ENCODE results near the gene SPATA17.

Gene SPATA17

DNA sequence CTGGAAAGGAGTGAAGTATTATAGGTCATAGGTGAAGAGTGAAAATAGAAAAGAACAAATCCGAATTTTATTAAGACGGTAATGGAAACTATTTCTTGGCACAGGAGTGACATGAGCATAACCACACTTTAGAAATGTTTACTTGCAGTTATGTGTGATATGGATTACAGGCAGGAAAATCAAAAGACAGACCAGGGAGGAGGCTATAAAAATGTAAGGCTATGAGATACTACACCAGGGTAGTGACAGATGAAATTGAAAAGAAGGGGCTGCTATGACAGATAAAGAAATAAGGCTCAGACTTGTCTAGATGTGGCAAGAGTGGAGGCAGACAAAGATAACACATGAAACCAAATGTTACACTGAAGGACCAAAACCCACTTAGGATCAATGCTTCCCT is 32.0 kb upstream of the SPATA17 start:
- Histone ChIP-seq H3K4me3 (replicated peaks; ENCODE audit: low read depth, low read length) (no peak overlapping the region), H3K27me3 (replicated peaks; ENCODE audit: control insufficient read depth, insufficient read depth, low read length) (no peaks in the 10 kb centered on the region), H3K36me3 (ENCODE audit: control insufficient read depth, insufficient read depth, low read length) (no peaks in the 10 kb centered on the region; the same call in 1 of the 2 replicates)
- TF ChIP-seq, protein P1, sequence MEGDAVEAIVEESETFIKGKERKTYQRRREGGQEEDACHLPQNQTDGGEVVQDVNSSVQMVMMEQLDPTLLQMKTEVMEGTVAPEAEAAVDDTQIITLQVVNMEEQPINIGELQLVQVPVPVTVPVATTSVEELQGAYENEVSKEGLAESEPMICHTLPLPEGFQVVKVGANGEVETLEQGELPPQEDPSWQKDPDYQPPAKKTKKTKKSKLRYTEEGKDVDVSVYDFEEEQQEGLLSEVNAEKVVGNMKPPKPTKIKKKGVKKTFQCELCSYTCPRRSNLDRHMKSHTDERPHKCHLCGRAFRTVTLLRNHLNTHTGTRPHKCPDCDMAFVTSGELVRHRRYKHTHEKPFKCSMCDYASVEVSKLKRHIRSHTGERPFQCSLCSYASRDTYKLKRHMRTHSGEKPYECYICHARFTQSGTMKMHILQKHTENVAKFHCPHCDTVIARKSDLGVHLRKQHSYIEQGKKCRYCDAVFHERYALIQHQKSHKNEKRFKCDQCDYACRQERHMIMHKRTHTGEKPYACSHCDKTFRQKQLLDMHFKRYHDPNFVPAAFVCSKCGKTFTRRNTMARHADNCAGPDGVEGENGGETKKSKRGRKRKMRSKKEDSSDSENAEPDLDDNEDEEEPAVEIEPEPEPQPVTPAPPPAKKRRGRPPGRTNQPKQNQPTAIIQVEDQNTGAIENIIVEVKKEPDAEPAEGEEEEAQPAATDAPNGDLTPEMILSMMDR (IDR thresholded peaks at IDR 0.05; ENCODE audit: insufficient read depth, low read length, poor library complexity, severe bottlenecking): no peak
- no peak for DNase-seq (ENCODE audit: extremely low read depth, insufficient read length)

DNA sequence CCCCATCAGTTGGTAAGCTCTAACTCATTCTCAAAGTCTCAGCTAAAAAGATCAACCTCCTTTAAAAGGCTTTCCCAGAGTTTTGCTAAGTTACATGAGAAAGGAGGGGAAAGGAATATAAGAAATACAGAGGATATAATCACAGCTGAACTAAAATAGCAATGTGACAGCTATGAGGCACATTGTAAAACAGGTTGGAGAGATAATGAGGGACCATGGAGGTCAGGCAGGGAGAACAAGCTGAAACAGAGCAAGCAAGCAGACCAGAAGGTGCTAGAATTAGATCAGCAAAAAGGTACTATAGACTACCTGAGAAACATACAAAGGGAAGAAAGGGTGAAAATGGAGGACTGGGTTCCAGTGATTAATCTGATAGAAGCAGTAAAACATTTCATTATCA is 28.8 kb upstream of the SPATA17 start:
- no peak for DNase-seq (ENCODE audit: extremely low read depth, insufficient read length)
- TF ChIP-seq, protein P1 (IDR thresholded peaks at IDR 0.05; ENCODE audit: insufficient read depth, low read length, poor library complexity, severe bottlenecking): no peak
- no peaks in the 10 kb centered on the region for H3K36me3 ChIP-seq (ENCODE audit: control insufficient read depth, insufficient read depth, low read length)
- no peaks in the 10 kb centered on the region for H3K27me3 ChIP-seq (replicated peaks; ENCODE audit: control insufficient read depth, insufficient read depth, low read length)
- no peak overlapping the region for H3K4me3 ChIP-seq (replicated peaks; ENCODE audit: low read depth, low read length)

DNA sequence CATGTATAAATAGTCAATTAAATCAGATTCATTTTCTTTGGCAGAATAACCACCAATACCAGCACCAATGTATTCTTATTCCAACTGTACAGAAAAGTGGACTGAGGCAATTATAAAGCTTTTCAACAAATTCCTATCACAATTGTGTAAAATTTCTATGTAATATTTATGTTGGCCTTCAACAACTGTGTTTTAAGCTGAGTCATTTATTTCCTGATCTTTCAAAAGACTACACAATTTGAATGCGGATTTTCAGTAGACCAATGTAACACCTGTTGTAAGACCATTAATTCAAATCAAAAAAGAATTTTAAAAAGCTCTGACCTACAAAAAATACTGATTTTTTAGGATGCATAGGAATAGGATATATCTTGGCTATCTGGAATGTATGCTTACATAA is 25.8 kb upstream of the SPATA17 start:
- no peak overlapping the region for H3K4me3 ChIP-seq (replicated peaks; ENCODE audit: low read depth, low read length)
- DNase-seq (ENCODE audit: extremely low read depth, insufficient read length): no peak
- H3K27me3 ChIP-seq (replicated peaks; ENCODE audit: control insufficient read depth, insufficient read depth, low read length): no peaks in the 10 kb centered on the region
- no peaks in the 10 kb centered on the region for H3K36me3 ChIP-seq (ENCODE audit: control insufficient read depth, insufficient read depth, low read length)
- TF ChIP-seq, protein P1 (IDR thresholded peaks at IDR 0.05; ENCODE audit: insufficient read depth, low read length, poor library complexity, severe bottlenecking): no peak

DNA sequence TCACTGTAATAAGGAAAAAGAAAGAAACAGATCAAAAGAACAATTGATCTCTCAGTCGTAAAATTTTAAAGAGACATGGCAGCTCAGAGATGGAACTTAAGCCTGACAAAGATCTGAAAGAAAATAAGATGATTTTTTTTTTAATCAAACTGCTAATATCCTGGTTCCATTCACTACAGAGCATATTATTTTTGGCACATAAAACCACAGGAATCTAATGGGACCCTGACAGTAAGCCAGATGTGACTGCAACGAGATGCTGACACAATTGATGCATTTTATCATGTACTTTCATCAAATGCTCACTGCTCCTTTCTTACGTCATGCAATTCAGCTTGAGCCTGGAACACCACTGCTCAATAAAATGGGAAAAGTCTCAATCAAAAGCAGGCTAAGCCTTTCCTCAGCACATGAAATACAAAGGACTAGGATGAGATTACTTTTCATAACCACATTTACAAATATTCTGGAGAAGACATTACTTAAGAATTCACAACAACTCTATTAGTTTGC is 16.9 kb upstream of the SPATA17 start:
- no peak for DNase-seq (ENCODE audit: extremely low read depth, insufficient read length)
- H3K36me3 ChIP-seq (ENCODE audit: control insufficient read depth, insufficient read depth, low read length): 0 out of 2 replicates have a peak, but pooled peaks cover 3% of the 10 kb centered on the region
- TF ChIP-seq, protein P1 (IDR thresholded peaks at IDR 0.05; ENCODE audit: insufficient read depth, low read length, poor library complexity, severe bottlenecking): no peak
- no peaks in the 10 kb centered on the region for H3K27me3 ChIP-seq (replicated peaks; ENCODE audit: control insufficient read depth, insufficient read depth, low read length)
- no peak overlapping the region for H3K4me3 ChIP-seq (replicated peaks; ENCODE audit: low read depth, low read length)

DNA sequence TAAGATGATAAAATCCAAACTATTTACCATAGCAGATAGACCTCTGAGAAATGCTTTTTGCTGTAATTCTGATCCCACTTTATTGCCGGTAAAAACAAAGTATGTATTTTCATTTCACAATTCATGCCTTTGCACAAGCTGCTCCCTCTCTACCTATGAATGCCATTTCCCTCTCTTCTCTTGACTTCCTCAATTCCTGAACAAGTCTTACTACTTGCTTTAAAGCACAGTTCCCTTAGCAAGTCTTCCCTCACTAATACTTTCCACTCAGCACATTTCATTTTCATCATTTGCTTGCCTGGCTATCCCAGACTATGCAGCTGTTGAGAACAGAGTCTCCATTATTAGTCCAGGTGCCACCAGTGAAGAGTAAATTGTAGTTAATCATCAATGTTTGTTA is 14.0 kb upstream of the SPATA17 start:
- TF ChIP-seq, protein P1 (IDR thresholded peaks at IDR 0.05; ENCODE audit: insufficient read depth, low read length, poor library complexity, severe bottlenecking): no peak
- peaks cover 2% of the 10 kb centered on the region; the same call in 1 of the 2 replicates for H3K36me3 ChIP-seq (ENCODE audit: control insufficient read depth, insufficient read depth, low read length)
- DNase-seq (ENCODE audit: extremely low read depth, insufficient read length): no peak
- H3K27me3 ChIP-seq (replicated peaks; ENCODE audit: control insufficient read depth, insufficient read depth, low read length): no peaks in the 10 kb centered on the region
- no peak overlapping the region for H3K4me3 ChIP-seq (replicated peaks; ENCODE audit: low read depth, low read length)

DNA sequence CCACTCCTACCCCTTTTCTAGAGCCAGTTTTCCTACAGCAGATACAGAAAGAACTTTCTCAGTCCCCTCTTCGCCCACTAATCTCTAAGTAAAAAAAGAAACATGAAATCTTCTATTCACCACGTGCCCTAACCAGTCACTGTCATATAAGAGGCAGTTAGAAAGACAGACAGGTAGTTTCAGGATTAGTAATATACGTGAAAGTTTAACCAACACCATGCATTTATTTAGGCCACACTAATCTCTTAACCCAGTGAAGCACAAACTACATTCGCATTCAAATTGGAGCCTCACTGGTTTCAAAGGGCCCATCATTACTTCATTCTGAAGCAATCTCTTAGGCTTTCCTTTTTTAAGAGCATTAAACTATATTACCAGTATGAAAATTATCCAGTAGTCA is 10.3 kb upstream of the SPATA17 start:
- Histone ChIP-seq H3K27me3 (replicated peaks; ENCODE audit: control insufficient read depth, insufficient read depth, low read length) (no peaks in the 10 kb centered on the region), H3K36me3 (ENCODE audit: control insufficient read depth, insufficient read depth, low read length) (peaks cover 2% of the 10 kb centered on the region; the same call in 1 of the 2 replicates), H3K4me3 (replicated peaks; ENCODE audit: low read depth, low read length) (no peak overlapping the region)
- TF ChIP-seq, protein P1 (IDR thresholded peaks at IDR 0.05; ENCODE audit: insufficient read depth, low read length, poor library complexity, severe bottlenecking): no peak
- DNase-seq (ENCODE audit: extremely low read depth, insufficient read length): peak; percentile 52
